Measurements from ENCODE around the gene HTR7. TPM values are rescaled to one million over a fixed set of nuclear protein-coding genes. Genes with fewer than 3 reads are reported as not detected.

The HTR7 gene
- total and polyA plus RNA-seq, 9 of the 15 experiments (the other 6 are each of a cell fraction or from before 2014, with no cell fraction given) = 0.07 to 0.33 (median 0.18) TPM

GRCh38 chr10:90800232-90800796 is 57.5 kb downstream of the HTR7 start (continued):
- no peak for TF ChIP-seq MYBL2 (IDR thresholded peaks at IDR 0.05; ENCODE audit: low read depth)
- TF ChIP-seq MYBL2 (CRISPR knock-in tag; IDR thresholded peaks at IDR 0.05; ENCODE audit: borderline replicate concordance) = no peak
- 0 out of 2 replicates have a peak, but pooled peaks have one; percentile 11 for TF ChIP-seq MAFG (tag; conservative IDR thresholded peaks at IDR 0.05)
- no peak for TF ChIP-seq NR1H2 (CRISPR knock-in tag; IDR thresholded peaks at IDR 0.05)
- peak; percentile 51; the same call in 1 of the 2 replicates for TF ChIP-seq CBFA2T3 (IDR thresholded peaks at IDR 0.05)
- no peak for TF ChIP-seq EP300 (IDR thresholded peaks at IDR 0.05; ENCODE audit: low read length)
- TF ChIP-seq BDP1 (IDR thresholded peaks at IDR 0.05; ENCODE audit: insufficient read depth, insufficient read length) = no peak
- TF ChIP-seq SUPT5H (IDR thresholded peaks at IDR 0.05) = no peak
- TF ChIP-seq, protein P1, sequence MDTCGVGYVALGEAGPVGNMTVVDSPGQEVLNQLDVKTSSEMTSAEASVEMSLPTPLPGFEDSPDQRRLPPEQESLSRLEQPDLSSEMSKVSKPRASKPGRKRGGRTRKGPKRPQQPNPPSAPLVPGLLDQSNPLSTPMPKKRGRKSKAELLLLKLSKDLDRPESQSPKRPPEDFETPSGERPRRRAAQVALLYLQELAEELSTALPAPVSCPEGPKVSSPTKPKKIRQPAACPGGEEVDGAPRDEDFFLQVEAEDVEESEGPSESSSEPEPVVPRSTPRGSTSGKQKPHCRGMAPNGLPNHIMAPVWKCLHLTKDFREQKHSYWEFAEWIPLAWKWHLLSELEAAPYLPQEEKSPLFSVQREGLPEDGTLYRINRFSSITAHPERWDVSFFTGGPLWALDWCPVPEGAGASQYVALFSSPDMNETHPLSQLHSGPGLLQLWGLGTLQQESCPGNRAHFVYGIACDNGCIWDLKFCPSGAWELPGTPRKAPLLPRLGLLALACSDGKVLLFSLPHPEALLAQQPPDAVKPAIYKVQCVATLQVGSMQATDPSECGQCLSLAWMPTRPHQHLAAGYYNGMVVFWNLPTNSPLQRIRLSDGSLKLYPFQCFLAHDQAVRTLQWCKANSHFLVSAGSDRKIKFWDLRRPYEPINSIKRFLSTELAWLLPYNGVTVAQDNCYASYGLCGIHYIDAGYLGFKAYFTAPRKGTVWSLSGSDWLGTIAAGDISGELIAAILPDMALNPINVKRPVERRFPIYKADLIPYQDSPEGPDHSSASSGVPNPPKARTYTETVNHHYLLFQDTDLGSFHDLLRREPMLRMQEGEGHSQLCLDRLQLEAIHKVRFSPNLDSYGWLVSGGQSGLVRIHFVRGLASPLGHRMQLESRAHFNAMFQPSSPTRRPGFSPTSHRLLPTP (IDR thresholded peaks at IDR 0.05; ENCODE audit: borderline replicate concordance, extremely low read depth, insufficient read length) = no peak
- TF ChIP-seq NFYB (IDR thresholded peaks at IDR 0.05; ENCODE audit: extremely low read depth, insufficient read length) = no peak
- TF ChIP-seq KLF10 (CRISPR knock-in tag; IDR thresholded peaks at IDR 0.05) = no peak
- TF ChIP-seq, protein P2, sequence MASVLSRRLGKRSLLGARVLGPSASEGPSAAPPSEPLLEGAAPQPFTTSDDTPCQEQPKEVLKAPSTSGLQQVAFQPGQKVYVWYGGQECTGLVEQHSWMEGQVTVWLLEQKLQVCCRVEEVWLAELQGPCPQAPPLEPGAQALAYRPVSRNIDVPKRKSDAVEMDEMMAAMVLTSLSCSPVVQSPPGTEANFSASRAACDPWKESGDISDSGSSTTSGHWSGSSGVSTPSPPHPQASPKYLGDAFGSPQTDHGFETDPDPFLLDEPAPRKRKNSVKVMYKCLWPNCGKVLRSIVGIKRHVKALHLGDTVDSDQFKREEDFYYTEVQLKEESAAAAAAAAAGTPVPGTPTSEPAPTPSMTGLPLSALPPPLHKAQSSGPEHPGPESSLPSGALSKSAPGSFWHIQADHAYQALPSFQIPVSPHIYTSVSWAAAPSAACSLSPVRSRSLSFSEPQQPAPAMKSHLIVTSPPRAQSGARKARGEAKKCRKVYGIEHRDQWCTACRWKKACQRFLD (CRISPR knock-in tag; IDR thresholded peaks at IDR 0.05) = no peak
- no peak for TF ChIP-seq E2F1 (CRISPR knock-in tag; IDR thresholded peaks at IDR 0.05)
- TF ChIP-seq EZH2 (IDR thresholded peaks at IDR 0.05; ENCODE audit: borderline replicate concordance, low read depth, low read length) = no peak
- TF ChIP-seq CREBBP (IDR thresholded peaks at IDR 0.05; ENCODE audit: low read depth, low read length) = no peak
- no peak for TF ChIP-seq E2F3 (CRISPR knock-in tag; IDR thresholded peaks at IDR 0.05)
- TF ChIP-seq TRIM25 (IDR thresholded peaks at IDR 0.05; ENCODE audit: borderline replicate concordance) = no peak
- 0 out of 2 replicates have a peak, but pooled peaks have one; percentile 11 for TF ChIP-seq PKNOX1 (IDR thresholded peaks at IDR 0.05)
- no peak for TF ChIP-seq RBBP5 (IDR thresholded peaks at IDR 0.05; ENCODE audit: borderline replicate concordance, insufficient read depth, low read length, poor library complexity, severe bottlenecking)
- TF ChIP-seq SMAD1 (IDR thresholded peaks at IDR 0.05; ENCODE audit: low read depth, low read length, partially characterized antibody) = no peak
- TF ChIP-seq YBX1 (IDR thresholded peaks at IDR 0.05) = no peak

Measured in K562 (cell line).